Vagina (tissue), 2 donors: ENCODE measurements around the gene SLC16A8.

ENCODE experiments used
- CTCF ChIP-seq, 3 experiments: fragments of 450-650 bp in 2 of 3; fragments of 200-600 bp in 1 of 3; sonication (generic) in 1 of 3; IDR thresholded peaks; one replicate each; pipeline ENCODE4 v1.5.1; 2017 to 2019; ENCODE audit warnings: antibody characterized with exemption in 3 of 3, mild to moderate bottlenecking in 2 of 3, moderate library complexity in 2 of 3
- POLR2A ChIP-seq, 2 donors: fragments of 450-650 bp; IDR thresholded peaks; one replicate each; pipeline ENCODE4 v1.6.1; 2017; ENCODE audit warnings: antibody characterized with exemption in 2 of 2, mild to moderate bottlenecking in 2 of 2, moderate library complexity in 2 of 2
- POLR2AphosphoS5 ChIP-seq, 2 donors: sonication (generic); formaldehyde crosslinking; IDR thresholded peaks; one replicate each; pipeline ENCODE4 v1.9.0; 2017; ENCODE audit warnings: antibody characterized with exemption in 2 of 2, mild to moderate bottlenecking in 2 of 2, low read depth in 1 of 2; ENCODE audit not compliant: insufficient read depth in 1 of 2

GRCh38 chr22:38074181-38075104 is 9.5 kb downstream of the SLC16A8 start:
- TF ChIP-seq CTCF (IDR thresholded peaks at IDR 0.05), result no peak
- no peak for TF ChIP-seq POLR2AphosphoS5 (IDR thresholded peaks at IDR 0.05; ENCODE audit: insufficient read depth in 1 of 2, low read depth in 1 of 2)
- no peak for TF ChIP-seq POLR2A (IDR thresholded peaks at IDR 0.05)
